SHP77 (cell line): ENCODE data around the gene KCTD10.
"Not testable (repeated sequence)": the region's sequence is repeated elsewhere in the genome, so short reads cannot be mapped to it uniquely, and the experiment has no call there.

Experiments used
- DNase-seq, 2 experiments: peaks; one replicate each; lab custom pipeline; 2025; lab: John Stamatoyannopoulos, UW

Gene KCTD10

DNA sequence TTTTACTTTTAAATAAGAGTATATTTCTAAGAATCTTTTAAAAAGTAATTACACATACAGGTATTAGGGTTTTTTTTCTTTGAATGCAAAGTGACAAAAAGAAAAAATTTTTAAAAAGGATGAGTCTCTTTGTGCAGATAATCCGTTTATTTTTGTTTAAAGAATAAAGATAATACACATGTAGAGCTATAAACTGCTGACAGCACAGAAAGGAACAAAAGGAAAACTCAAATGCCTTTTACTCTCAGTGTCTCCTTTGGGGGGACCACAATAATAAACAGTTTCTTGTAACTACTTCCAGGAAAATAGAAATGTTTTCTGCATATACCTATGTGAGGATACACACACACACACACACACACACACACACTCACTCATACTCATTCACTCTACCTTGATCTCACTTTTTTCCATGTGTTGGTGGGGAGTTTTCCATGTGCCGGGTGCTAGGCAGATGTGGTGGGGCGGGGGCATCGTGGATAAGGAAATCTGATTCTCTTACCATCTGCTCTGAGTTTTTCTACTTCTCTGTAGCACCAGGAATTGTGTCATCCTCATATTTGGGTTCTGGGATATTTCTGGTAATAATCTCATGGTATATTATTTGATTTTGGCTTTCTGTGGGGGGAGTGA is 58.1 kb downstream of the KCTD10 start:
- no peak for DNase-seq

DNA sequence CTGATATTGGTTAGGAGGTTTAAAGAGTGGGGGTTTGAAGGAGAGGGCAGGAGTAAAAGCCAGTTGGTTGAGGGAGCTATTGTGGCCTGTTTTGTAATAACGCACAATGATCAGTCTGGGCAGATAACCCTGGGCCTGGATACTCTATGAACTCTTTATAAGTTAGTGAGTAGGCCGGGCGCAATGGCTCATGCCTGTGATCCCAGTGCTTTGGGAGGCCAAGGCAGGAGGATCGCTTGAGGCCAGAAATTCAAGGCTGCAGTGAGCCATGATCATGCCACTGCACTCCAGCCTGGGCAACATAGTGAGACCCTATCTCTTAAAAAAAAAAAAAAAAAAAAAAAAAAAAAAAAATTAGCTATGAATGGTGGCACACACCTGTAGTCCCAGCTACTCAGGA is 71.0 kb downstream of the KCTD10 start:
- not testable (repeated sequence) for DNase-seq

DNA sequence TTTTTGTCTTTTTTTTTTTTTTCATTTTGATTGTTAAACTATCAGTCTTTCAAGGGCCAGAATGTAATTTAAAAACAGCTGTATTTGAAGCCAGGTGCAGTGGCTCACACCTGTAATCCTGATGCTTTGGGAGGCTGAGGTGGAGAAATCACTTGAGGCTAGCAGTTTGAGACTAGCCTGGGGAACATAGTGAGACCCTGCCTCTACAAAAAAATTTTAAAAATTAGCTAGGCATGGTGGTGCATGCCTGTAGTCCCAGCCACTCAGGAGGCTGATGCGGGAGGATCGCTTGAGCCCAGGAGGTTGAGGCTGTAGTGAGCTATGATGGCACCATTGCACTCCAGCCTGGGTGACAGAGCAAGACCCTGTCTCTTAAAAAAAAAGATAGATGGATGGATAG is 72.3 kb downstream of the KCTD10 start:
- not testable (repeated sequence) for DNase-seq
